A549 (cell line): ENCODE data around the gene FAM149B1. TPM values are rescaled to one million over a fixed set of nuclear protein-coding genes. Genes with fewer than 3 reads are reported as not detected.
A peak's percentile ranks its signal among the peaks of the same experiment; 100 is the strongest.

Experiments used
- ATAC-seq, 2 experiments: fragments of 200-7000 bp in 1 of 2; fragments of >200 bp in 1 of 2; cut with Nextera tagmentation in 1 of 2; cut with Tn5 transposase in 1 of 2; 3 replicates each; pipeline versions ENCODE4 v1.8.0 to v1.9.1; 2018 to 2020; ENCODE audit warnings: mild to moderate bottlenecking in 1 of 2, moderate library complexity in 1 of 2
- CTCF ChIA-PET: fragments of 300-600 bp; sonication (Branson Sonifier 250); formaldehyde crosslinking; extraction: SDS; loops from one replicate; lab custom pipeline; 2021; ENCODE audit warnings: antibody characterized with exemption, inconsistent platforms; lab: Yijun Ruan, JAX
- POLR2A ChIA-PET: fragments of 350-600 bp; formaldehyde crosslinking; extraction: SDS; loops from one replicate; lab custom pipeline; 2021; ENCODE audit warnings: antibody characterized with exemption, inconsistent platforms; lab: Yijun Ruan, JAX
- DNase-seq, 2 experiments: peaks; one replicate each; pipeline versions ENCODE4 v3.0.0 to v3.0.0-alpha.2; 2011 to 2016; ENCODE audit warnings: low read depth in 1 of 2, low spot score in 1 of 2
- FAIRE-seq: peaks from 2 replicates; lab custom pipeline; 2011; peaks lifted over from hg19 to GRCh38; lab: Jason Lieb, UNC
- H3K27ac ChIP-seq, 2 experiments: fragments of >200 bp; sonication (Bioruptor Twin); formaldehyde crosslinking; 3 replicates each; pipeline ENCODE4 v1.5.1; 2016 to 2017
- H3K4me1 ChIP-seq: fragments of >200 bp; sonication (Bioruptor Twin); formaldehyde crosslinking; 3 replicates; pipeline ENCODE4 v1.6.1; 2016
- H3K4me2 ChIP-seq: fragments of >200 bp; sonication (Bioruptor Twin); formaldehyde crosslinking; 3 replicates; pipeline ENCODE4 v1.6.1; 2016
- H3K4me3 ChIP-seq: fragments of >200 bp; sonication (Bioruptor Twin); formaldehyde crosslinking; 3 replicates; pipeline ENCODE4 v1.5.1; 2016
- H3K9me3 ChIP-seq: fragments of >200 bp; sonication (Bioruptor Twin); formaldehyde crosslinking; 3 replicates; pipeline ENCODE4 v1.6.1; 2016
- BHLHE40 ChIP-seq: IDR thresholded peaks from 2 replicates; pipeline ENCODE4 v1.6.1; 2012; ENCODE audit warnings: low read depth, low read length, inconsistent platforms
- CBX2 ChIP-seq: fragments of 200-600 bp; sonication (generic); IDR thresholded peaks from 2 replicates; pipeline ENCODE4 v1.6.1; 2016; ENCODE audit warnings: low read depth, mild to moderate bottlenecking, borderline replicate concordance
- CHD2 ChIP-seq: fragments of 150-350 bp; IDR thresholded peaks from 2 replicates; pipeline ENCODE4 v1.6.1; 2014; ENCODE audit warnings: low read length; ENCODE audit not compliant: partially characterized antibody
- EHF ChIP-seq: fragments of 250-450 bp; sonication (Bioruptor Pico); IDR thresholded peaks from 2 replicates; pipeline ENCODE4 v1.5.0; 2020; ENCODE audit warnings: mild to moderate bottlenecking
- EHMT2 ChIP-seq: fragments of 200-600 bp; sonication (generic); IDR thresholded peaks from 2 replicates; pipeline ENCODE4 v1.6.1; 2016; ENCODE audit warnings: antibody characterized with exemption, low read depth, mild to moderate bottlenecking, moderate library complexity
- ELK1 ChIP-seq: fragments of 150-350 bp; IDR thresholded peaks from 2 replicates; pipeline ENCODE4 v1.6.1; 2014; ENCODE audit warnings: low read depth, mild to moderate bottlenecking, low read length
- EP300 ChIP-seq, 2 experiments: fragments of >200 bp; sonication (Bioruptor Twin); formaldehyde crosslinking; IDR thresholded peaks; 2 replicates in 1 of 2; 3 replicates in 1 of 2; pipeline ENCODE4 v1.6.1; 2016 to 2017
- HEYL ChIP-seq: fragments of 250-450 bp; sonication (Bioruptor Pico); IDR thresholded peaks from 2 replicates; pipeline ENCODE4 v1.8.0; 2021; ENCODE audit warnings: mild to moderate bottlenecking, moderate library complexity
- HMGXB4 ChIP-seq: fragments of 250-450 bp; sonication (Bioruptor Pico); IDR thresholded peaks from 2 replicates; pipeline ENCODE4 v1.5.0; 2021; ENCODE audit warnings: mild to moderate bottlenecking, moderate library complexity, borderline replicate concordance
- HOXA7 ChIP-seq: fragments of 250-450 bp; sonication (Bioruptor Pico); IDR thresholded peaks from 2 replicates; pipeline ENCODE4 v1.5.0; 2020; ENCODE audit warnings: mild to moderate bottlenecking, moderate library complexity
- HOXB13 ChIP-seq: fragments of 250-450 bp; sonication (Bioruptor Pico); IDR thresholded peaks from 2 replicates; pipeline ENCODE4 v1.5.0; 2020; ENCODE audit warnings: low read depth, mild to moderate bottlenecking, moderate library complexity
- HOXB5 ChIP-seq: fragments of 250-450 bp; sonication (Bioruptor Pico); IDR thresholded peaks from 2 replicates; pipeline ENCODE4 v1.5.0; 2020; ENCODE audit warnings: mild to moderate bottlenecking, moderate library complexity
- JUN ChIP-seq, 2 experiments: fragments of >200 bp; sonication (Bioruptor Twin); formaldehyde crosslinking; IDR thresholded peaks; 2 replicates in 1 of 2; 3 replicates in 1 of 2; pipeline ENCODE4 v1.6.1; 2016 to 2017
- MAZ ChIP-seq: fragments of 150-350 bp; IDR thresholded peaks from 2 replicates; pipeline ENCODE4 v1.6.1; 2014; ENCODE audit warnings: antibody characterized with exemption, low read depth, low read length, borderline replicate concordance
- PBX3 ChIP-seq: IDR thresholded peaks from 2 replicates; pipeline ENCODE4 v1.6.1; 2012
- POLR2AphosphoS2 ChIP-seq: conservative IDR thresholded peaks from 2 replicates; pipeline ENCODE4 v1.6.1; 2012; ENCODE audit warnings: low read length, improper control_type of control experiment, inconsistent platforms
- RARB ChIP-seq: fragments of 250-450 bp; sonication (Bioruptor Pico); IDR thresholded peaks from 2 replicates; pipeline ENCODE4 v1.8.0; 2021; ENCODE audit warnings: mild to moderate bottlenecking, moderate library complexity
- RCOR1 ChIP-seq: fragments of 150-350 bp; IDR thresholded peaks from 2 replicates; pipeline ENCODE4 v1.6.1; 2014; ENCODE audit warnings: antibody characterized with exemption, low read length, low read depth
- RFX5 ChIP-seq: fragments of 450-650 bp; IDR thresholded peaks from 2 replicates; pipeline ENCODE4 v1.7.1; 2014; ENCODE audit warnings: antibody characterized with exemption, mild to moderate bottlenecking, moderate library complexity
- RNF2 ChIP-seq: fragments of 200-600 bp; sonication (generic); IDR thresholded peaks from 2 replicates; pipeline ENCODE4 v1.6.1; 2016; ENCODE audit warnings: low read depth, mild to moderate bottlenecking, antibody characterized with exemption, moderate library complexity, borderline replicate concordance
- SREBF2 ChIP-seq: fragments of 450-650 bp; IDR thresholded peaks from 2 replicates; pipeline ENCODE4 v1.6.1; 2014; ENCODE audit warnings: mild to moderate bottlenecking, moderate library complexity
- TP53 ChIP-seq: fragments of 250-450 bp; sonication (Bioruptor Pico); IDR thresholded peaks from 2 replicates; pipeline ENCODE4 v1.5.0; 2021; ENCODE audit warnings: mild to moderate bottlenecking, moderate library complexity
- ZNF302 ChIP-seq: fragments of 250-450 bp; sonication (Bioruptor Pico); IDR thresholded peaks from 2 replicates; pipeline ENCODE4 v1.9.0; 2021; ENCODE audit warnings: inconsistent platforms, mild to moderate bottlenecking, moderate library complexity
- WGBS: methylation state at CpG from one replicate; pipeline ENCODE4 v1.1.6; 2017; ENCODE audit errors: missing lambda C conversion rate; 5-methylcytosine and 5-hydroxymethylcytosine counted together
- polyA plus RNA-seq, 4 experiments: library from polyadenylated mRNA; depleted of rRNA in 3 of 4; stranded (reverse); fragments of >200 nt; fragmentation: RNase III in 1 of 4; extraction: RNeasy Plus Mini Kit Qiagen cat#74134 plus additional on column Dnase treatment in 1 of 4; gene quantifications; 2 replicates in 3 of 4; 3 replicates in 1 of 4; pipeline ENCODE4 v1.2.3, GENCODE V29; 2011 to 2017

Gene FAM149B1
- polyA plus RNA-seq, 2 of the 4 experiments (the other 2 are of a cell fraction), result 6.9 to 26.7 TPM

GRCh38 chr10:73168465-73168803 is 515 bp downstream of the FAM149B1 start:
- TF ChIP-seq PBX3, result no peak
- TF ChIP-seq SREBF2, result no peak
- TF ChIP-seq EHMT2, result no peak
- no peaks in the 10 kb centered on the region for H3K9me3 ChIP-seq
- ATAC-seq (peak; percentile 77; a peak in 5 of 6 replicates), DNase-seq (peak; percentile 62 to 68), FAIRE-seq (no peak)
- POLR2A ChIA-PET, result interaction anchor here (0.5 to 1.9 kb wide), 6 partner anchors 13 to 342 kb away, joined by 3 to 13 read pairs (median 7); partner anchors contain the start of genes DNAJC9 and P4HA1
- H3K4me1 ChIP-seq, result 0 out of 3 replicates have a peak, but pooled peaks cover 6% of the 10 kb centered on the region
- peak overlapping the region; percentile 77 to 95 for H3K27ac ChIP-seq
- WGBS, result 0% methylated on average over 6 of the region's 6 CpGs
- H3K4me2 ChIP-seq, result peak overlapping the region; percentile 94
- CTCF ChIA-PET, result interaction anchor here (0.9 to 2.0 kb wide), 4 partner anchors 10 to 78 kb away, joined by 5 to 14 read pairs (median 8); partner anchors contain the start of gene DNAJC9
- H3K4me3 ChIP-seq, result peak overlapping the region; percentile 68

- ChIA-PET POLR2A (interaction anchor here (1.9 kb wide), 1 partner anchor 73 kb away, joined by 13 read pairs; the partner anchor contains the start of gene P4HA1), CTCF (interaction anchor here (0.7 to 4.0 kb wide), 5 partner anchors 11 to 238 kb away, joined by 3 to 19 read pairs (median 9); partner anchors contain the start of gene P4HA1)
- 82% methylated on average over 3 of the region's 3 CpGs for WGBS
- peak overlapping the region; percentile 94 for H3K4me2 ChIP-seq
- DNase-seq, result no peak
- no peak for FAIRE-seq
- TF ChIP-seq HEYL (no peak), ELK1 (no peak), HMGXB4 (CRISPR knock-in tag) (no peak), JUN (IDR thresholded peaks at IDR 0.05) (no peak), HOXB5 (no peak), EHMT2 (no peak), RFX5 (no peak), TP53 (CRISPR knock-in tag) (no peak), CHD2 (no peak)
- H3K9me3 ChIP-seq, result no peaks in the 10 kb centered on the region
- H3K4me3 ChIP-seq, result peak overlapping the region; percentile 68; the same call in 2 of the 3 replicates
- no peak for ATAC-seq
- no peak overlapping the region; a peak in 1 of 6 replicates for H3K27ac ChIP-seq
- 0 out of 3 replicates have a peak, but pooled peaks cover 6% of the 10 kb centered on the region for H3K4me1 ChIP-seq
These were observed 1.4 kb downstream of the FAM149B1 start for GRCh38 chr10:73169320-73169719.

- FAIRE-seq (no peak), DNase-seq (no peak), ATAC-seq (no peak)
- no peak overlapping the region for H3K27ac ChIP-seq
- POLR2A ChIA-PET, result no interaction called here
- H3K4me2 ChIP-seq, result no peak overlapping the region
- 0 out of 3 replicates have a peak, but pooled peaks cover 6% of the 10 kb centered on the region for H3K4me1 ChIP-seq
- no peak overlapping the region for H3K4me3 ChIP-seq
- TF ChIP-seq MAZ (no peak), EHF (CRISPR knock-in tag) (no peak), BHLHE40 (no peak), HEYL (no peak), HOXA7 (no peak), POLR2AphosphoS2 (no peak), HOXB13 (CRISPR knock-in tag) (no peak), RNF2 (no peak), HMGXB4 (CRISPR knock-in tag) (no peak), CBX2 (no peak), ZNF302 (CRISPR knock-in tag) (no peak), EP300 (IDR thresholded peaks at IDR 0.05) (no peak), RCOR1 (no peak), RARB (no peak)
- H3K9me3 ChIP-seq, result no peaks in the 10 kb centered on the region
- CTCF ChIA-PET, result interaction anchor here (0.7 to 4.0 kb wide), 3 partner anchors 14 to 1074 kb away, joined by 3 to 19 read pairs (median 3); partner anchors contain the start of gene NUDT13
These were observed 4.9 kb downstream of the FAM149B1 start for GRCh38 chr10:73172867-73173266.
